Activated T-helper 1 cell treated with anti-CD3 and anti-CD28 coated beads, Interleukin-2, amount 50 U/mL, for 16 hours (primary cell): Measurements from ENCODE around the gene C3orf70.

ENCODE experiments used
- DNase-seq, 2 donors: peaks; one replicate each; pipeline ENCODE4 v3.0.0-alpha.2; 2020; ENCODE audit warnings: low read depth in 1 of 2, low spot score in 1 of 2

The C3orf70 gene, protein sequence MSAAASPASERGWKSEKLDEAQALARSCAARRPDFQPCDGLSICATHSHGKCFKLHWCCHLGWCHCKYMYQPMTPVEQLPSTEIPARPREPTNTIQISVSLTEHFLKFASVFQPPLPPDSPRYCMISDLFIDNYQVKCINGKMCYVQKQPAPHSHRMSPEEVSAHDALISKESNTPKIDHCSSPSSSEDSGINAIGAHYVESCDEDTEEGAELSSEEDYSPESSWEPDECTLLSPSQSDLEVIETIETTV

DNA sequence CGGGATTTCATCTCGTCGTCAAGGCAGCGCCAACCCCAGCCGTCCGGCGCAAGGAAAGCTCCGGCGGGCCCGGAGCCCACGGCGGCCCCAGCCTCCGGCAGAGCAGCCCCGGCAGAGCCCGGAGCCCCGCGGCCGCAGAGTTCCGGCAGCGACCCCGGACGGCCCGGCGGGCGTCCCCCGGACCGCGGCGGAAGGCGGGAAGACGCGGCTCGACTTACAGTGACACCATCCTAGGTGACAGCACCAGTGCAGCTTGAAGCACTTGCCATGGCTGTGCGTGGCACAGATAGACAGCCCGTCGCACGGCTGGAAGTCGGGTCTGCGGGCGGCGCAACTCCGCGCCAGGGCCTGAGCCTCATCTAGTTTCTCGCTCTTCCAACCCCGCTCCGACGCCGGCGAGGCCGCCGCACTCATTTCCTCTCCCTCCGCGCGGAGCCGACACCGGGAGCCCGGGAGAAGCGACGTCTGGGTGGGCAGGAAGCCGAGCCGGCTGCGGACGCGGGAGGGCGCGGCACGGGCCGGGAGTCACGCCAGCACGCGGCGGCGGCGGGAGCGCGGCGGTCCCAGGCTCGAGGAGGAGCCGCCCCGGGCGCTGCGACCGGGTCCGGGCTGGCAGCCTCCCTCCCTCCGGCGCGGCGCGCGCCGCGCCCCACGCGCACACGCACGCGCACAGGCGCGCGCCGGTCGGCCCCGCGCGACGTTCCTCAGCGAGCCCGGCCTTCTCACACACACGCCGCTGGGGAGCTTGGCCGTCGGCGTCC, at the start of gene C3orf70:
C3orf70 (minus strand) TSS at position 651 of the 761 bp plus-strand sequence; CDS start at position 414, 237 bp downstream.
- DNase-seq, result no peak

DNA sequence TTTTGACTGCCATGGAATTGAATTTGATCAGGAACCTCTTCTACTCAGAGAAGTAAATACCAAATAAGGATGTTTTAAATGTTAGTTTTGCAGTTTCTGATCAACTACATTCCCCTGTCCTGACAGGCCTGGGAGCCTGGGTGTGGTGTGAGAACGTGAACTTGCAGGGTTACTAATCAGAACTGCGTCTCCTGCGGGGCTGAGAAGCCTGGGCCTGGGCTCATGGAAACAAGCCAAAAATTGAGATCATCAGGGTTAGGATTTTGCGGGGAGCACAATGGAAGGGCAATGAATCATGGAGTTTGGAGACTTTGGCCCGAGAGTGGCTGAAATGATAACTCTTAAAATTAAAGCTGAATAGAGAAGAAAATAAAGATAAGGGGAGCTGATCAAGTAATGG, 47.8 kb upstream of the C3orf70 start:
- DNase-seq, result no peak

DNA sequence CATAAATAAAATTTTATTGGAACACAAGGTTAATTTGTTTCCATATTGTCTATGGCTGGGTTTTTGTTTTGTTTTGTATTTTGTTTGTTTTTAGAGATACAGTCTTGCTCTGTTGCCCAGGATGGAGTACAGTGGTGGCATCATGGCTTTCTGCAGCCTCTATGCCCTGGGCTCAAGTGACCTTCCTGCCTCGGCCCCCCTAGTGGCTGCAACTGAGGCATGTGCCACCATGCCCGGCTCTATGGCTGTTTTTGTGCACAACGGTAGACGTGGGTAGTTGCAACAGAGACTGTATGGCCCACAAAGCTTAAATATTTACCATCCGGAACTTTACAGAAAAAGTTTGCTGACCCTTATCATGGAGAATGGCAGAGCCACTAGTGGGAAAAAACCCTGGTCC, 46.8 kb upstream of the C3orf70 start:
- no peak for DNase-seq

DNA sequence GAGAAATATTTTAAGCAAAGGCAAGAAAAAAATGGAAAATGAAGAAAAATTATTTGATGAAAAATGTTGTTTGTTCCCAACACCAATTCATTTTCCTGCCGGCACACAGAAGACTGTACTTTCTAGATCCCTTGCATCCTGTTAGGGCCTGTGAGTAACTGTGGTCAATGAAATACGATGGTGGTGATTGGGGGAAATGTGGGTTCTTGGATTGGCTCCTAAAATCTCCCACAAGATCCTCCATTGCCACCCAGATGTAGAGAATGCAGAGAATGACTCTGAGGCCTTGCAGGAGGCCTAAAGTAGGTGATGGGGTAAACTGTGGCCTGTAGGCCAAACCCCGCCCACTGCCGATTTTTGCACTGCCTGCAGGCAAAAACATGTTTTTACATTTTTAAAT, 46.3 kb upstream of the C3orf70 start:
- no peak for DNase-seq

DNA sequence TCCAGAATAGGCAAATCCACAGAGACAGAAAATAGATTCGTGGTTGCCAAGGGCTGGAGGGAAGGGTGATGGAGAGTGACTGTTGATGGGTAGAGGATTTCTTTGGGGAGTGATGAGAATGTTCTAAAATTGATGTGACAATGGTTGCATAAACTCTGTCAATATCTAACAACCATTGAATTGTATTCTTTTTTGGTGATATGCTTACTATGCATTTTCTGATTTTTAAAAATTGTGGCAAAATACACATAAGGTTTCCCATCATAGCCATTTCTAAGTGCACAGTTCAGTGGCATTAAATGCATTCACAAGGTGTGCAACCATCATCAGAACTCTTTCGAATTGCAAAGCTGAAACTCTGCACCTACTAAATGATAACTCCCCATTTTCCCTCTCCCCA, 44.2 kb upstream of the C3orf70 start:
- no peak for DNase-seq

DNA sequence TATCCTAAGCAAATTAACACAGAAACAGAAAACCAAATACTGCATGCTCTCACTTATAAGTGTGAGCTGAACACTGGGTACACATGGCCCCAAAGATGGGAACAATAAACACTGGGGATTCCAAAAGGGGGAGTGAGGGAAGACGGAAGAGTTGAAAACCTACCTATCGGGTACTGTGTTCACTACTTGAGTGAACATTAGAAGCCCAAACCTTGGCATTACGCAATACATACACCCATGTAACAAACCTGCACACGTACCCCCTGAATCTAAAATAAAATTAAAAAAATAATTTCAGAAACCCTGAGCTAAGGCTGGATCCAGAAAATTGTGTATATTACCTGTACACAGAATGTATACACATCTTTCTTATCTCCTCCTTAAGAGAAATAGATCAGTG, 42.8 kb upstream of the C3orf70 start:
- no peak for DNase-seq

DNA sequence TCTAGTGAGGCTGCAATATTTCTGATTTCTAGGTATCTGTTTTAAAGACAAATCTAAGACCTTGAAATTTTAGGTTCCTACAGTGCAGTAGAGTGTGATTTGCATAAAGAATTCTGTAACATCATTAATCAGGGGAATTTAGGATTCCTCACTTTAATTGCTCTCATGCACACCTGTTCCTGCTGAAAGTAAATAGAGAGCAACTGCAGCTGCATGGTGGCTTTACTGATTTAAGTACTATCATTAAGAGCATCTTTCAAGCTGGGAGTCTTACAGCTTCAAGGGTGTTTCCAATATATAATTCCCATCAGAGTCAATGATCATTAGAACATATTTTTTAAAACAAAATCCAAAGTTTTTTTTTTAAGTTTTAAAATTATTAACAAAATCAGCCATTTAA, 36.0 kb upstream of the C3orf70 start:
- no peak for DNase-seq

DNA sequence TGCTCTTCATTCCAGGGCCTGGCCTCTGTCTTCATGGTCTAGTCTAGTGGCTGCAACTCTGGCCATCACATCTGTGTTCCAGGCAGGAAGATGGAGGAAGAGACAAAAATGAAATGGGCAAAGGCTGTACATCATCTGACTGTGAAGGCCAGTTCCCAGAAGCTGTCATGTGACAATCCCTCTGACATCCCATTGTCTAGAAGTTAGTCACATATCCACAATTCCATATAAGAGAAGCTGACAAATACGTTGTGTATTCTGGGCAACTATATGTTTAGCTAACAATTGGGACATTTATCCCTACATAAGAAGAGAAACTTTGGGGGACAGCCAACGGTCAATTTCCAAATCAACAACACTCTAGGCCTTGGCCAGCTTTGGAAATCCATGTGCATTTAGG, 34.5 kb upstream of the C3orf70 start:
- no peak for DNase-seq

DNA sequence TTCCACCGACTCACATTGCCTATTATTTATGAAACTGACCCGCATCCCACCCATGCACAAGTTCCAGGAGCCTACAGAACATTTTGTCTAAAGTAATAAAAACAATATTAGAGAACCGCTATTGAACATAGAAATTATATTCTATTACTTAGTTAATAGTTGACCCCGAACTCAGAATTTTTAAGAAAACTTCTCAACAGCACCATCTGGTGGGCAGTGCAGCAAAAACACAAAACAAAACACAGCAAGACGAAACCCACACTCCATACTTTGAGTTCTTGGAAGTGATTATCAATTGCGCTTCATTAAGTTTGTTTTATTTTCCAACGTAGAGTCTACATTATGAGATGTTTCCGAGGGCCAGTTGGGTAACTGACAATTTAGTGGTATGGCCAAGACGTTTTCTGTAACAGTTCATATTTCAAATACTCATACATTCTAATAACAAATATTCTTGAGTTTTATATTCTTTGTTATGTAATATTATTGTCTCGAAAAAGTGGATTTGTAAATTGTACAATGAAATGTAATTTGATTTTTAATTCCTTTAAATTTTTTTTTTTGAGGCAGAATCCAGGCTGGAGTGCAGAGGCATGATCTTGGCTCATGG, 24.0 kb upstream of the C3orf70 start:
- DNase-seq, result no peak

DNA sequence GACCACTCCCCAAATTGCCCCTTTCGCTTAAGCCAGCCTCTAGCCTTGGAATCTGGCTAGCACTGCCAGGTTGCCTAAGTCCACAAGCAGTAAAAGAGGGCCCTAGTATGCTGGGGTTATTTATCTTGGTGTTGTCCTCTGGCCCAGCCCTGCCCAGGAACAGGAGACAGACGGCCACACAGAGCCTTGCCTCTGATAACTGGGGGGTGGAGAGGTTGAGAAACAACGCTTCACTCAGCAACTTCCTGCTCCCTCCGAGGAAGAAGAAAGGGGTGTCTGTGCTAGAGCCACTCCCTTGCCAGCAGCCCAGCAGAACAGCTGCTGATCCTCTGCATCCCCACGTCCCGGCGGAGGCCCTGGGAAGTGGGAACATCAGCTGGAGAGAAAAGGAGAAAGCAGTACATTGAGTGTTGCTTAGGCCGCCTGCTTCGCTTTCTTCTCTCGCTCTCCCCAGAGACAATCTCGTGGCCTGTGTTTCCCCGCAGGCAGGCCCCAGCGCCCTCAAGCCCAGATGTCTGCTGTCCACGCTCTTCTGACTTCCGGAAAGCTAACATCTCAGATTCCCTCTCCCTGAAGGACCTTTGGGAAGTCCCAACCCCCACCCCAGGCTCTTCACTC, 22.6 kb upstream of the C3orf70 start:
- no peak for DNase-seq

DNA sequence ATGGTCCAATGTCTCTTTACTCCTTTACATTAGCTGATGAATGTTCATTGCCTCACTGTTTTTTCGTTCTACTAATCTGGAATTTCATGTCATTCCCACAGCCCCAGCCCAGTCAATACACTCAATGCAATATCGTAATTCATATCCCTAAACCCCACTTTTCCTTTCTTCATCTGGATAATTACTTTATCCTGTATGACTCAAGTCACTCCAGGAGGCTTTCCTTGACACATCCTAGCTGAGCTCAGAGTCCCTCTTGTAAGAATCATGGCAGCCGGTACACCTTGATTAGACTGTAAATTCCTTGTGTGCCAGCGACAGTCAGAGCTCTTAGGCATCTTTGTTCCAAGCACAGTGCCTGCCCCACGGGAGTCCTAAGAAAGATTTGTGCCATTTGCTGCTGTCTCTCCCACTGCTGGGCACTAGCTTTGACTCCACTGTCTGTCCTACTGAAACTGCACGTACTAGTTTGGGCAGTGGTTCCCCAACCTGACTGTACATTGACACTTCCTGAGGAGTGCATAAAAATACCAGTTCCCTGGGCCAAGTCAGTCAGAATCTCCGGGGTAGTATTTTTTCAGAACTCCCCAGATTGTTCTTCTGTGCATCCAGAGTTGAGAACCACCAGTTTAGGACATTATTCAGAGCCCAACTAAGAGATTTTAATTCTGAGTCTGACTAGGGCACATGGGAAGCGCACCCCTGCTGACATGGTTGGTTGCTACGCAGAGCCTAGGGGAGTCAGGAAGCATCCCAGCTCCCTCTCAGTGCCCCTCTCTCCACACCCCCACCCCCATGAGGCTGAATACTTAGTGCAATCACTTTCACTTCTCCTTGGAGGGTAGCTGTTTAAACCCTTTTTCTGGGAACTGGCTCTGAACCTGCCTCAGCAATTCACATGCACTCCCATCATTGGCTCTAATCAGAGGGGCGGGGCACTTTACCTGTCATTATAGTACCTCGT, 19.5 kb upstream of the C3orf70 start:
- no peak for DNase-seq

DNA sequence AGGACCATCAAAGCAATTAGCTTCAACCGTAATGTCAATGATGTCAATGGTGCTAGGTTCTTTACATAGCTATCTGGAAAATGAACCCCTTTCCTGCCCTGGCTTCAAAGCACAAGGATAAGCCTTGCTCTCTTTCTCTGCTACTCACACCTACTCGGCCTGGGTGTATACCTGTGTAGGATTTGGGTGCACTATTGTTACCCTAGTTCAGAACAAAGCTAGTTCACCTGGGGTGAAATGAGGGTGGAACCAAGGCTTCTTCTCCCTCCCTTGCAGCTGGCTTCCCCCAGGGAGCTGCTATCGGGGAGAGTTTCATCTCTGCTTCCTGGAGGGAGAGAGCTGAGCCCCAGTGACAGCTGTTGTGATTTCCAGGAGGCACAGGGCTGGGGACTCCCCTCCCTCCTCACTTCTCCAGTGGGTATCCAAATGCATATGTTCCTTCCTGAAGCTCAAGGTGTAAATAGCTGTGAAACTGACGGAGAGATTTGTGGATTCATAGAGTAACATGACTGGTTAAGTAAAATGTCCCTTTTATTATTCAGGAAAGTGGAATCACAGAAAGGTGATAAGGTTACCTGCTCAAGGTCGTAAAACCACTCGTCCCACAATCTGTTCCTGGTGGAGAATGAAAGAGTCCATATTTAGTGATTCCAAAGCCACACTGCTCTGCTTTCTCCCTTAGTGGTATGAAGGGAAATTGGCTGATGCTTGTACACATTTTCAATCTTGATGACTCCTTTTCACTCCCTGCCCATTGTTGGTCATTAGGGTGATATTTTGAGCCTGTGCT, 11.8 kb upstream of the C3orf70 start:
- no peak for DNase-seq

DNA sequence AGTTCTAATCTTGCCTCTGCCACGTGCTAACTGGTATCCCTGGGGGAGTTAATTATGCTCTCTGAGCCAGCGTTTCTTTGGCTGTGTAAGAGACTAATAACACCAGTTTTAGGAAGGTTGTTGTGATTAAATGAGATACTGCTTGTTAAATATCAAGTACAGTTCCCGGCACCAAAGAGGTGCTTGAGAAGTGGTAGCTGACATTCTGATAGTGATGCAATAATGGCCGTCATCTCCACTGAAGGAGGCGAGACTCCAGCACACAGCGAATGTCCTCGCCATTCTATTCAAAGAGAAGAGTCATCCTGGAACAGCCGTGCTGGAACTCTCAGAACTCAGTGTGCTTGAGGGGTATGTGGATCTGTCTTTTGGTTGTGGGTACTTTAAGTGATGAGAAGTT, 9.8 kb upstream of the C3orf70 start:
- DNase-seq, result no peak

DNA sequence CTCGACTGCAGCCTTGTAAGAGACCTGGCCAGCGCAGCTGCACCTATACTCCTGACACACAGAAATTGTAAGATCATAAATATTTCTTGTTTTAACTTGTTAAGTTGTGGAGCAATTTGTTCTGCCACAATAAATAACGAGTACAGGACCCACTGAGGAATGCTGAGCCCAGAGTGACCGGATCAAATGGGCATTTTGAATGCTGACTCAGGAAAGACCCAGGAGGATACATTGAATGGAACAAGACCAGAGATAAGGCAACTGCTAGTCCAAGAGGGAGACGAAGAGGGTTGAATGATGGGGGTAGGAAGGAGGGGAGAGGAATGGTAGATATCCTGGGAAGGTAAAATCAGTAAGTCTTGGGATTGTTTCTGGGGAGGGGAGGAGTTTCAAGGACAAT, 8.9 kb upstream of the C3orf70 start:
- DNase-seq, result no peak

DNA sequence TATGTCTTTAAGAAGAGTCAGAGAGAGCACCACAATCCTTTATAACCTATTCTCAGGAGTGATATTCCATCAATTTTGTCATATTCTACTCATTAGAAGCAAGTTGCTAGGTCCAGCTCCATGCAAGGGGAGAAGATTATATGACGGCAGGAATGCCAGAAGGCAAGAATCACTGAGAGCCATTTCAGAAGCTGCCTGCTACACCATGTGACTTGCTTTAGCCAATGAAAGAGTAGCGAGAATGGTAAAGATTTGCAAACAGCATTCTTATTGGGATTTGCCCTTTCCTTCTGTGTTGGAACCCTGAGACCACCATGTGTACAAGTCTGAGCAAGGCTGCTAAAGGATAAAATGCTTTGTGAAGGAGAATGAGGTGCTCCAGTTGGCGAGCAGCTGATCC, 4.5 kb upstream of the C3orf70 start:
- DNase-seq, result no peak

DNA sequence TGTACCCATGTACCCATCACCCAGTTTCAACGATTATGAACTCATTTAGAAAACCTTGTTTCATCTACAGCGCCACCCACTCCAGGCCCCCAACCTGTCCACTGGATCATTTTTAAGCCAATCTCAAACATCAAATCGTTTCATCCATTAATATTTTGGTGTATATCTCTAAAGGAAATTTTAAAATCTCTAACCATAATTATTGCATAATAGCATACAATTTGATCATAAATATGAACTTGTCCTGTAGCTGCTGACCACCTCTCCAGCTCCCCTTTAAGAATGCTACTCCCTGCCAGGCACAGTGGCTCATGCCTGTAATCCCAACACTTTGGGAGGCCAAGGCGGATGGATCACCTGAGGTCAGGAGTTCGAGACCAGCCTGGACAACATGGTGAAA, 2.8 kb upstream of the C3orf70 start:
- DNase-seq, result no peak

DNA sequence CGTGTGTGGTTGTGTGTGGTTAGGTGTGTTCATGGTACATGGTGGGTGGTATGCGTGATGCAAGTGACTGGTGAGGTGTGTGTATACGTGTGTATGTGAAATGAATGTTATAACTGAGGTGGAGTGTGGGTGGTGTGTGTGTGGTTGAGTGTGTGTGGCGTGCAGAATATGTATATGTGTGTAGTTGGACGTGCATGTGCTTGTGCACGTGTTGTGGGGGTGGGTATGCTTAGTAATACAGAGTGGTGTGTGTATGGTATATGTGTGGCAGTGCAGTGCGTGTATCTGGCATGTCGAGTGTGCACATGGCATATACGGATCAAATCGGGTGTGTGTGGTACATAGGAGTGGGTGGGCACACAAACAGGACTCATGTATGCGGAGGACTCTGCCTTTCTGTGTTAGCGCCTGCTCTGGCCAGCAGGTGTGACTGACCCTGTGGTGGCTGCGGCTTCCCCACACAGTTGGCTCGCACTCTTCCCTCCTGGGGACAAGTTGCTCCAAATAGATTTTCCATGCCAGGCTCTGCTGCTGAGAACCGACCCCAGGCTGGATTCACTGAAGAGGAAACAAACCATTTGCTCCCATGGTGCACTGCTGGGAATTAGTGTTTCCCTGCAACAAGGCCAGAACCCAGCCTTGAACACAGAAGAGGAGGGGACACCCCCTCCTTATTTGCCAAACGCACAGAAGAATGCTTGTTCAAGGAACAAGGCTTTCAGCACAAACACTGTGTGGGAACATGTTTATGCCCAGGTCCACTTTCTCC, 1.2 kb upstream of the C3orf70 start:
- DNase-seq, result no peak

DNA sequence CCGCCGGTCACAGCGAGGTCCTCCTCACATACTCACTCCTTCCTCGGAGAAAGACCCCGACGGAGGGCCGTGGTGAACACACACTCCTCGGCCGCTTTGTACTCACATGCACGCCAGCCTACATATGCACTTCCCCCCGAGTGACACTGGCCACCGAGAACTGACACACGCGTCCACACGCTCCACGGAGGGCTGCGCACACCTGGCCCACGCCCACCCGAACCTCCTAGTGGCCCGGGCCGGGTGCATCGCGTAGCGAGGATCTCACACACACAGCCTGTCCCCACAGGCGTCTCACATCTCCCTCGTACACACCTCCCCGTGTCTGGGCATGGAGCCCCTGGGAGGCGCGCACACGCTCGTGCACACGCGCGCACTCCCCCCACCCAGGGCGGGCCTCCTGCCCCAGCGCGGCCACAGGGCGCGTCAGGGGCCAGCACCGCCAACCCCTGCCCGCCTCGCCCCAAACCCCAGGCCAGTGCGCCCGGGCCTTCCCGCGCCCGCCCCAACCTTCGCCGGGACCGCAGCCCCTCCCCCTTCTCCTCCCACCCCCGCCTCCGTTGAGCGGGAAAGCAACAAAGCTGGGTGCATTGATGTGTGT, 411 bp upstream of the C3orf70 start:
- no peak for DNase-seq

DNA sequence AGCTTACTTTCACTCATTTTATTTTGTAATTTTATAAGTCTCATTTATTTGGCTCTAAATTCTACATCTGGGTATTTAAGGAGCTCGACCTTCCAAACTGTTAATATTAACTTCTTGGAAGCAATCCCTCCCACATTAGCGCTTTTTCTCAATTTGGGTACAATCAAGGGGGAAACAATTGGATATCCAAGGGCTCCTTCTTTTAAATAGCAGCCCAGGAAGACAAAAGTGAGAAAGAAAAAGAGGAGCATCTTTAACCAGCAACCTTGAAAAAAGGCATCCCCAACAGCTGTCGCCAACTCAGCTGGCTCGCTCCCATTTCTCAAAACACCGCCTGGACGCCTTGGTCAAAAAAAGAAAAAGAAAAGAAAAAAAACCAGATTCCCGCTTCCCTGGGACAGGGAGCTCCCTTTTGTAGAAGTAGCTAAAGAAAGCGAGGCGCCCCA, 873 bp downstream of the C3orf70 start:
- no peak for DNase-seq
